HUES6 (cell line): Measurements from ENCODE around the gene ULK1.

Experiments used
- H3K27ac ChIP-seq: 2 replicates; pipeline ENCODE4 v1.7.0; 2013; ENCODE audit warnings: low read depth, mild to moderate bottlenecking, low read length, inconsistent platforms
- H3K27me3 ChIP-seq: 2 replicates; pipeline ENCODE4 v1.6.1; 2013; ENCODE audit warnings: low read length; ENCODE audit not compliant: control insufficient read depth, insufficient read depth
- H3K36me3 ChIP-seq: 2 replicates; pipeline ENCODE4 v1.6.1; 2013; ENCODE audit warnings: low read length; ENCODE audit not compliant: control insufficient read depth, insufficient read depth
- H3K4me1 ChIP-seq: 2 replicates; pipeline ENCODE4 v1.6.1; 2013; ENCODE audit warnings: low read length; ENCODE audit not compliant: control insufficient read depth, insufficient read depth
- H3K4me3 ChIP-seq: 2 replicates; pipeline ENCODE4 v1.5.1; 2013; ENCODE audit warnings: low read depth, low read length
- H3K9ac ChIP-seq: one replicate; pipeline ENCODE4 v1.6.1; 2013; ENCODE audit warnings: mild to moderate bottlenecking, low read length
- H3K9me3 ChIP-seq: 2 replicates; pipeline ENCODE4 v1.6.1; 2013; ENCODE audit warnings: low read depth, low read length; ENCODE audit not compliant: control insufficient read depth, insufficient read depth

ULK1 gene

DNA sequence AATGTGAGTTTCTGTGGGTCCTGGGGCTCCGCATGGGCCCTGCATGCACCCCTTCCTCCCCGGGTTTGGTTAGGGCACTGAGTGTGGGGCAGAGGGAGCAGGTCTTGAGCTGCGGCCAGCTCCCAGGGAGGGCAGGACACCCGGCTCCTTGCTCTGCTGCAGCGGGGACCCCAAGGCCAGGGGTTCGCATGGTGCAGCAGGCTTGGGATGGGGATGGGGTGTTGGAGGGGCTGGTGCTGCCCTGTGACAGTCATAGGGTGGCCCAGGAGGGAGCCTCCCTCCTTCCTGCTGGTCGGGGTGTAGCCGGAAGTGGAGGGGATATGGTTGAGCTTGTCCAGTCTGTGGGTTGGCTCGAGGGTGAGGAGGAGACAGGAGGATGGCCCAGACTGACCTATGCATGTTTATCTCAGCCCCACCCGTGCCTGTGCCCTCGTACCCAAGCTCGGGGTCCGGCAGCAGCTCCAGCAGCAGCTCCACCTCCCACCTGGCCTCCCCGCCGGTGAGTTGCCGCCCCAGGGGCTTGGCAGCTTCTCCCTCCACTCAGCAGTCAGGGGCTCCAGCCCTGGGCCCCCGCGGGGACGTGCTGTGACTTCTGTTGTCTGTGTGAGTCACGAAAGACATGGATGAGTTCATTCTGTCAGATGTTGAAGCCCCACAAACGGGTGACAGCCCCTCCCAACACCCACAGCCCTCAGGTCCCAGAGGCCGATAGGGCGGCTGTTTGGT lies 16.0 kb downstream of the ULK1 start:
- H3K27me3 ChIP-seq, result no peaks in the 10 kb centered on the region
- H3K4me1 ChIP-seq, result no peaks in the 10 kb centered on the region
- no peak overlapping the region for H3K4me3 ChIP-seq
- no peaks in the 10 kb centered on the region for H3K9me3 ChIP-seq
- peaks cover 77% of the 10 kb centered on the region for H3K36me3 ChIP-seq
- no peak overlapping the region for H3K9ac ChIP-seq
- no peak overlapping the region for H3K27ac ChIP-seq

DNA sequence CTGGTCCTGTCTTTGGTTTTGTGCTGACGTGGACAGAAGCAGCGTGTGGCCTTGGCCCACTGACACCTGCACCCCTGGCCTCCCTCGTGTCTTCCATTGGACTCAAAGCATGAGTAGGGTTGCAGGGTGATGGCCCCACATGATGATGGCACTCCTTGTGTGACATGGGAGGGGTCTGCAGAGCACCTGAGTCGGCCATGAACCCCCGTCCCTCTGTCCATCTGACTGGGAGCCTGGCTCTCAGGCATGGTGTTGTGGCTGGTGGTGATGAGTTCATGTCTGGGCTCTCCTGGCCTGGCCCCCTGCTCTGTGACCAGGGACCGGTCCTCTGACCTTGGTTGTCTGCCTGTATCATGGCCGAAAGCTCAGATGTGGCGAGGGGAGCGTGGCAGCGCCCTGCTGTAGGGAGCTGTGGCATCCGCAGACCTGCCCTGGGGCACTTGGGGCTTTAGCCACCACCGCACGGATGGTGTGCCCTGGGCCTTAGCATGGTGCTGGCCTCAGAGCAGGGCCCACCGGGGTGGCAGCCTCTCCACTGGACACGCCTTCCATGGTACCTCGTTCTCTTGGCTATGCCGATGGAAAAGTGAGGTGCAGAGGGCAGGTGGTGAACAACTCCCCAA lies 16.7 kb downstream of the ULK1 start:
- no peak overlapping the region for H3K4me3 ChIP-seq
- no peak overlapping the region for H3K27ac ChIP-seq
- no peaks in the 10 kb centered on the region for H3K4me1 ChIP-seq
- no peak overlapping the region for H3K9ac ChIP-seq
- H3K27me3 ChIP-seq, result no peaks in the 10 kb centered on the region
- H3K9me3 ChIP-seq, result no peaks in the 10 kb centered on the region
- H3K36me3 ChIP-seq, result peaks cover 82% of the 10 kb centered on the region

DNA sequence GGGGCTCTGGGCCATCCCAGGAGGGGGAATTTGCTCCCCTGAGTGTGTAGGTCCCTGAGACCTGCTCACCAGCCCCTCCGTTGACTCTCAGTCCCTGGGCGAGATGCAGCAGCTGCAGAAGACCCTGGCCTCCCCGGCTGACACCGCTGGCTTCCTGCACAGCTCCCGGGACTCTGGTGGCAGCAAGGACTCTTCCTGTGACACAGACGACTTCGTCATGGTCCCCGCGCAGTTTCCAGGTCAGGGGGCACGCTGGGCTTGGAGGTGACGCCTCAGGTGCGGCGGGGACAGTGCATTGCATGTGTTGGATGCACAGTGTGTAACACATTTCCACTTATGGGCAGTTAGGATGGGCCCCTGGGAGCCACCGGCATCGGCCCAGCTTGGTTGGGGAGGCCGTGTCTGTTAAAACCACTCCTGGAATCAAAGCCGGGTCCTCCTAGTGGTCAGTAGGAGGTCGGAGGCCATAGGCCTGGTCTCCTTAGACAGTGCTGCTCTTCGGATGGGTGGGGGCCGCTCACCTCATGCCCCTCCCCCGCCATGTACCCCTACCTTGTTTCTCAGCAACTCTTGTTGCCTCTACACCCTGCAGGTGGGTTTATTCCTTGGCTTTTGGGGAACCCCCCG lies 17.5 kb downstream of the ULK1 start:
- Histone ChIP-seq H3K9ac (no peak overlapping the region), H3K36me3 (peaks cover 82% of the 10 kb centered on the region), H3K27me3 (no peaks in the 10 kb centered on the region), H3K4me3 (no peak overlapping the region), H3K4me1 (no peaks in the 10 kb centered on the region), H3K27ac (peak overlapping the region; percentile 19; the same call in 1 of the 2 replicates), H3K9me3 (no peaks in the 10 kb centered on the region)

DNA sequence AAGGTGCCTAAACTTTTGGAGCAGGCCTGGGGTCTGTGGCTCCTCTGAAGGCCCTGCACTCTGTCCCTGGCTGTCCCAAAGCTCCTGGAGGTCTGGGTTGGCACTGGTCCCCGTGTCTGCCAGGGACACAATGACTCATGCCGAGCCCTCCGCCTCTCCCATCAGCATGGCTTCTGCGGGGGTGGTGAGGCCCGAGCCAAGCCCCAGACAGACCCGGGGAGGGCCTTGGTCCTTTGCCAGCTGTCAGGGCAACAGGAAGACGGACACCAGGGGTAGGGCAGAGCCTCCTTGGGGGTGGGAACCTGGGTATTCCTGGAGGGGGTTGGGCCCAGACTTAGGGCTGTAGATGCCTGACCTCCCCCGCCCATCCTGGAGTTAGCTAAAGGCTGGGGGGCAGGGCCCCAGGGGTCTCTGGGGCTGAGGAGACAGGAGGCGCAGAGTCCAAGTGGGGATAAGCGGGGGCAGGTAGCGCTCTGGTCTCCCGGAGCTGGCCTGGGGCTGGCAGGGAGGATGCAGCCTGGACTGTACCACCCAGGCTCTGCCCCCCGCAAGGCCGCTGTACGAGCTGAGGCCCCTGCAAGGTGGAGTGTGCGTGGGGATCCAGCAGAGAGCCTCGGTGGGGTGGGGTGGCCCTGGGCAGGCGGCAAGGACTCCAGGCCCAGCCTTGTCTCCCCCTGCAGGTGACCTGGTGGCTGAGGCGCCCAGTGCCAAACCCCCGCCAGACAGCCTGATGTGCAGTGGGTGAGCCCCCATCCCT lies 18.3 kb downstream of the ULK1 start:
- Histone ChIP-seq H3K9ac (no peak overlapping the region), H3K4me3 (no peak overlapping the region), H3K36me3 (peaks cover 79% of the 10 kb centered on the region), H3K27ac (peak overlapping the region; percentile 19; the same call in 1 of the 2 replicates), H3K4me1 (no peaks in the 10 kb centered on the region), H3K27me3 (no peaks in the 10 kb centered on the region), H3K9me3 (no peaks in the 10 kb centered on the region)

DNA sequence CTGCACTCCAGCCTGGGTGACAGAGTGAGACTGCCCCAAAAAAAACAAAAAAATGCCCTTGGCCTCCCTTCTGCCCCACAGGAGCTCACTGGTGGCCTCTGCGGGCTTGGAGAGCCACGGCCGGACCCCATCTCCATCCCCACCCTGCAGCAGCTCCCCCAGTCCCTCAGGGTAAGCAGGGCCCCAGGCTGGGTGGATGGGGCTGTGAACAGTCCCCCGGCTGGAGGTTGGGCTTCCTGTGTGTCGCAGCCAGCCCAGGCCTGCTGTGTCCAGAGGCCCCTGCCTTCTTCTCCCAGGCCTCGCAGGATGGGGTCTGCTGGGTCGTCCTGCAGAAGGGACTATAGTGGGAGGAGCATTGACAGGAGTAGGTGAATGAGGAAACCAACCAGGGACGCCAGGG lies 19.2 kb downstream of the ULK1 start:
- Histone ChIP-seq H3K27me3 (no peaks in the 10 kb centered on the region), H3K36me3 (peaks cover 74% of the 10 kb centered on the region), H3K27ac (no peak overlapping the region), H3K9me3 (no peaks in the 10 kb centered on the region), H3K4me1 (no peaks in the 10 kb centered on the region), H3K9ac (no peak overlapping the region), H3K4me3 (no peak overlapping the region)

DNA sequence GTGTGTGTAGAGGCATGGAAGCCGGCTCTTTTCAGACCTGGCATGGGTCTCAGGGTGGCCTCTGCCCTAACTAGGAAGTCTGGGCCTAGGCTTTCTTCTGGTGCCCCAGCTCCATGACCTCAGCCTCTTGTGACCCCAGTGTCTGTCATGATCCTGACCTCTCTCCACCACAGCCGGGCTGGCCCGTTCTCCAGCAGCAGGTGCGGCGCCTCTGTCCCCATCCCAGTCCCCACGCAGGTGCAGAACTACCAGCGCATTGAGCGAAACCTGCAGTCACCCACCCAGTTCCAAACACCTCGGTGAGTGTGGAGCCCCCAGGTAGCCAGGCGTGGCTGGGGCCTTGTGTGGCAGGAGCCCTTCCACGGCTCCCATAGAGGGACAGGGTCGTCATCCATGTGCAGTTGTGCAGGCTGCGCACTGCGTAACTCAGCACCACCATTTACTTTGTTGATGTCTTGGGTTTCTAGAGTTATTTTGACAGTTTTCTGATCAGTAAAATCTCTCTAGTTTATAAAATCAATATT lies 19.8 kb downstream of the ULK1 start:
- Histone ChIP-seq H3K36me3 (peaks cover 74% of the 10 kb centered on the region), H3K9me3 (no peaks in the 10 kb centered on the region), H3K27me3 (no peaks in the 10 kb centered on the region), H3K4me3 (no peak overlapping the region), H3K4me1 (no peaks in the 10 kb centered on the region), H3K27ac (no peak overlapping the region), H3K9ac (no peak overlapping the region)

DNA sequence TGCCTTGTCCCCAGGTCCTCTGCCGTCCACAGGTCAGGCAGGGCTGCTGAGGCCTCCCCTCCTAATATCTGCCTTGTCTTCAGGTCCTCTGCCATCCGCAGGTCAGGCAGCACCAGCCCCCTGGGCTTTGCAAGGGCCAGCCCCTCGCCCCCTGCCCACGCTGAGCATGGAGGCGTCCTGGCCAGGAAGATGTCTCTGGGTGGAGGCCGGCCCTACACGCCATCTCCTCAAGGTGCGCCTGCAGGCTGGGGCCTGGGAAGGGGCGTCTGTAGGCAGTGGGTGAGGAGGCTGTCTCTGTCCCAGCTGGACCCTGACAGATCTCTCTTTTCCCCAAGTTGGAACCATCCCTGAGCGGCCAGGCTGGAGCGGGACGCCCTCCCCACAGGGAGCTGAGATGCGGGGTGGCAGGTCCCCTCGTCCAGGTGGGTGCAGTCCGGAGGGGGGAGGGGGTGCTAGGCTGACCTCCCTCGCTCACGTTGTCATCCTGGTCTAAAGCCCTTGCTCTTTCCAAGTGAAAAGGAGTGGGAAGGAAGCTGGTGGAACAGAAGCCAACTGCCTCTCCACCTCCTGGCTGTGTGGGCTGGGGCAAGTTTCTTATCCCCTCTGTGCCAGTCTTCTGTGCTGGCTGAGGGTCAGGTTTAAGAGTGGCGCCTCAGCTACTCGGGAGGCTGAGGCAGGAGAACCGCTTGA lies 20.7 kb downstream of the ULK1 start:
- H3K27me3 ChIP-seq, result no peaks in the 10 kb centered on the region
- no peaks in the 10 kb centered on the region for H3K4me1 ChIP-seq
- H3K9me3 ChIP-seq, result no peaks in the 10 kb centered on the region
- peak overlapping the region; percentile 26; the same call in 1 of the 2 replicates for H3K27ac ChIP-seq
- no peak overlapping the region for H3K4me3 ChIP-seq
- H3K36me3 ChIP-seq, result peaks cover 76% of the 10 kb centered on the region
- no peak overlapping the region for H3K9ac ChIP-seq

DNA sequence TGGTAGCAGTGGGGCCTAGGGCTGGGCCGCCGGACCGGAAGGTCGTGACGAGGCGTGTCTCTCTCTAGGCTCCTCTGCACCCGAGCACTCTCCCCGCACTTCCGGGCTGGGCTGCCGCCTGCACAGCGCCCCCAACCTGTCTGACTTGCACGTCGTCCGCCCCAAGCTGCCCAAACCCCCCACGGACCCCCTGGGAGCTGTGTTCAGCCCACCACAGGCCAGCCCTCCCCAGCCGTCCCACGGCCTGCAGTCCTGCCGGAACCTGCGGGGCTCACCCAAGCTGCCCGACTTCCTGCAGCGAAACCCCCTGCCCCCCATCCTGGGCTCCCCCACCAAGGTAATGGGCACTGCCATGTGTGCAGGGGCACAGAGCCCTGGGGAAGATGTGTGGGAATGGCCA lies 21.4 kb downstream of the ULK1 start:
- Histone ChIP-seq H3K36me3 (peaks cover 76% of the 10 kb centered on the region), H3K4me1 (no peaks in the 10 kb centered on the region), H3K4me3 (no peak overlapping the region), H3K27ac (peak overlapping the region; percentile 26; the same call in 1 of the 2 replicates), H3K9ac (no peak overlapping the region), H3K9me3 (no peaks in the 10 kb centered on the region), H3K27me3 (no peaks in the 10 kb centered on the region)

DNA sequence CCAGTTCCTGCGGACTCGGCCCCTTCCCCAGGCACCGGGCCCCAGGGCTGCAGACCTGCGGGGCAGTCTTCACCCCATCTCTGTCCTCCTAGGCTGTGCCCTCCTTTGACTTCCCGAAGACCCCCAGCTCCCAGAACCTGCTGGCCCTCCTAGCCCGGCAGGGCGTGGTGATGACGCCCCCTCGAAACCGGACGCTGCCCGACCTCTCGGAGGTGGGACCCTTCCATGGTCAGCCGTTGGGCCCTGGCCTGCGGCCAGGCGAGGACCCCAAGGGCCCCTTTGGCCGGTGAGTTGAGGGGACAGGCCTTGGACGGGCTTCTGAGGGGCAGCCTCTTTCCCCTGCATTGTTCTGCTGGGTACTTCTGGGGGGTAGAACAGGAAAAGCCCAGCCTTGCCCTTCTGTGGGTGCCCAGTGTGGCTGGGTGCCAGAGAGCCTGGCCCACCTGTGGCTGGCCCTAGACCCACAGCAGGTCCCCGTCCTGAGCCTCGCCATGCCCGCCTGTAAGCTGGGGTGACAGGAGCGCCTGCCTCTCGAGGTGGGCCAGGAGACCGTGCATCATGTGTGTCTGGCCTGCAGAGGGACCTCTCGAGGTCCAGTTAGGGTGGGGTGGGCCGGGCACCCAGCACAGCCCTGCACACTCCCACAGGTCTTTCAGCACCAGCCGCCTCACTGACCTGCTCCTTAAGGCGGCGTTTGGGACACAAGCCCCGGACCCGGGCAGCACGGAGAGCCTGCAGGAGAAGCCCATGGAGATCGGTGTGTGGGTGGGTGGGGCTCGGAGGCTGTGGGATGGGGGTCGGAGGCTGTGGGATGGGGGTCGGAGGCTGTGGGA lies 22.1 kb downstream of the ULK1 start:
- H3K36me3 ChIP-seq, result peaks cover 76% of the 10 kb centered on the region
- no peaks in the 10 kb centered on the region for H3K4me1 ChIP-seq
- H3K9ac ChIP-seq, result no peak overlapping the region

More for the DNA sequence above, 22.1 kb downstream of the ULK1 start:
- Histone ChIP-seq H3K27me3 (no peaks in the 10 kb centered on the region), H3K9me3 (no peaks in the 10 kb centered on the region), H3K4me3 (no peak overlapping the region), H3K27ac (no peak overlapping the region)
